Mammary epithelial cell (primary cell): Measurements from ENCODE around the gene TRIAP1.

ENCODE experiments used
- EZH2 ChIP-seq: IDR thresholded peaks from 2 replicates; pipeline ENCODE4 v1.6.1; 2012; ENCODE audit warnings: low read length, inconsistent platforms, borderline replicate concordance
- TF ChIP-seq, protein P1 (sequence below), 2 donors: IDR thresholded peaks in 1 of 2; conservative IDR thresholded peaks in 1 of 2; 2 replicates each; pipeline ENCODE4 v1.5.1; 2011 to 2012; ENCODE audit warnings: inconsistent platforms in 2 of 2, low read length in 2 of 2, mild to moderate bottlenecking in 2 of 2, control low read depth in 1 of 2, low read depth in 1 of 2; ENCODE audit not compliant: insufficient read depth in 1 of 2; ENCODE audit errors: extremely low read depth in 1 of 2

DNA sequence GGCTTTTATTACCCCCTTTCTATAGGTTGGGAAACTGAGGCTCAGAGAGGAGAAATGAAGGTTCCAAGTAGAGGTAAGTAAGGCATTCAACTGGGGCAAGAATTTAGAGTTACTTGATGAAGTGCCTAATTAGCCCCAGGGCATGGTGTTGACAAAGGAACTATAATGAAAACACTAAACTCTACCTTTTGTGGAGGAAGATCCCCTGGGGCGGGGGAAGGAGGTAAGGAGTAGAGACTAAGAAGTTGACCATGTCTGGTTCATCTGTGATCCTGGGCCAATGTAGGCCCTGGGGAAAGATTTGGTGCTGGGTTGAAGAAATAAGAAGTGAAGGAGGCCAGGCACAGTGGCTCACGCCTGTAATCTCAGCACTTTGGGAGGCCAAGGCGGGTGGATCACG is 24.5 kb downstream of the TRIAP1 start:
- TF ChIP-seq, protein P1, sequence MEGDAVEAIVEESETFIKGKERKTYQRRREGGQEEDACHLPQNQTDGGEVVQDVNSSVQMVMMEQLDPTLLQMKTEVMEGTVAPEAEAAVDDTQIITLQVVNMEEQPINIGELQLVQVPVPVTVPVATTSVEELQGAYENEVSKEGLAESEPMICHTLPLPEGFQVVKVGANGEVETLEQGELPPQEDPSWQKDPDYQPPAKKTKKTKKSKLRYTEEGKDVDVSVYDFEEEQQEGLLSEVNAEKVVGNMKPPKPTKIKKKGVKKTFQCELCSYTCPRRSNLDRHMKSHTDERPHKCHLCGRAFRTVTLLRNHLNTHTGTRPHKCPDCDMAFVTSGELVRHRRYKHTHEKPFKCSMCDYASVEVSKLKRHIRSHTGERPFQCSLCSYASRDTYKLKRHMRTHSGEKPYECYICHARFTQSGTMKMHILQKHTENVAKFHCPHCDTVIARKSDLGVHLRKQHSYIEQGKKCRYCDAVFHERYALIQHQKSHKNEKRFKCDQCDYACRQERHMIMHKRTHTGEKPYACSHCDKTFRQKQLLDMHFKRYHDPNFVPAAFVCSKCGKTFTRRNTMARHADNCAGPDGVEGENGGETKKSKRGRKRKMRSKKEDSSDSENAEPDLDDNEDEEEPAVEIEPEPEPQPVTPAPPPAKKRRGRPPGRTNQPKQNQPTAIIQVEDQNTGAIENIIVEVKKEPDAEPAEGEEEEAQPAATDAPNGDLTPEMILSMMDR (conservative IDR thresholded peaks at IDR 0.05 in 1 of 2, IDR thresholded peaks at IDR 0.05 in 1 of 2; ENCODE audit: extremely low read depth in 1 of 2, insufficient read depth in 1 of 2, low read depth in 1 of 2, low read length in 2 of 2): no peak
- TF ChIP-seq EZH2: no peak
